Fibroblast of lung (primary cell): Measurements from ENCODE around the gene ATG2A.

Source experiments
- CTCF ChIP-seq, 2 donors: IDR thresholded peaks in 1 of 2; conservative IDR thresholded peaks in 1 of 2; 1 replicate in 1 of 2; 2 replicates in 1 of 2; pipeline ENCODE4 v1.5.1; 2011 to 2012; ENCODE audit warnings: low read length in 2 of 2, control low read depth in 1 of 2, inconsistent platforms in 1 of 2, low read depth in 1 of 2, mild to moderate bottlenecking in 1 of 2
- EZH2 ChIP-seq: IDR thresholded peaks from 2 replicates; pipeline ENCODE4 v1.5.1; 2012; ENCODE audit warnings: low read length, control low read depth, mild to moderate bottlenecking; ENCODE audit errors: missing control alignments

- no peak for TF ChIP-seq CTCF (conservative IDR thresholded peaks at IDR 0.05 in 1 of 2, IDR thresholded peaks at IDR 0.05 in 1 of 2; ENCODE audit: low read depth in 1 of 2, low read length in 2 of 2)
- no peak for TF ChIP-seq EZH2
Measured at GRCh38 chr11:64921384-64921783, 4.4 kb upstream of the ATG2A start.
